ENCODE data around the gene NIPSNAP3A.

DNA sequence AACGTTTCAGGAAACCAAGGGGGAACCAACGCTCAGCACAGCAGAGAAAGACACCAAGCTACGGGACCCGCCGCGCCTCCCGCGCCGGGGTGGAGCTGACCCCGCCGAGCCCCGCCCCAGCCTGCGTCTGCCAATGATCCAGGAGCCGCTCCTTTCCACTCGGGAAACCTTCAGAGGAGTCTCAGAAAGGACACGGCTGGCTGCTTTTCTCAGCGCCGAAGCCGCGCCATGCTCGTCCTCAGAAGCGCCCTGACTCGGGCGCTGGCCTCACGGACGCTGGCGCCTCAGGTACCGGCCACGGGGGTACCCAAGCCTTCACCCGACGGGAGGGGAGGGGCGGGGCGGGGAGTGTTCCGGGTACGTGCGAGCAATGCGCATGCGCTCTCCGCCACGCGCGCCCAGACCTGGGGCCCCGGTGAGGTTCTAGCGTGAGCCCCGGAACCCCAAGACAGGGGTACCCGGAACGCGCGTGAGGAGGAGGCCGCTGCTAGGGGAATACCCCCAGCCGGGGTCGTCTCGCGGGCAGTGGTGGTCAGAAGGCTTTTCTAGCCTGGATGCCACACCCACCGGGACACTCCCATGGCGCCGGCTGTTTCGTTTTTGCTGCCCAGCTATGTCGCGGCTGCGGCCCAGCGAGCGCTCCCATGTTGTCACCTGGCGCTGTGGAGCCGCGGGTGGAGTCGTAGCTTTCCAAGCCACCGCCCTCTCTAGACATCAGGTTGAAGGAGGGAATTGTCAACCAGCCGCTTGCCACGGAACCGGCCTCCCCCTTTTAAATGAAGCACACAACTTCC lies at the start of gene NIPSNAP3A:
- TF ChIP-seq, protein P1, sequence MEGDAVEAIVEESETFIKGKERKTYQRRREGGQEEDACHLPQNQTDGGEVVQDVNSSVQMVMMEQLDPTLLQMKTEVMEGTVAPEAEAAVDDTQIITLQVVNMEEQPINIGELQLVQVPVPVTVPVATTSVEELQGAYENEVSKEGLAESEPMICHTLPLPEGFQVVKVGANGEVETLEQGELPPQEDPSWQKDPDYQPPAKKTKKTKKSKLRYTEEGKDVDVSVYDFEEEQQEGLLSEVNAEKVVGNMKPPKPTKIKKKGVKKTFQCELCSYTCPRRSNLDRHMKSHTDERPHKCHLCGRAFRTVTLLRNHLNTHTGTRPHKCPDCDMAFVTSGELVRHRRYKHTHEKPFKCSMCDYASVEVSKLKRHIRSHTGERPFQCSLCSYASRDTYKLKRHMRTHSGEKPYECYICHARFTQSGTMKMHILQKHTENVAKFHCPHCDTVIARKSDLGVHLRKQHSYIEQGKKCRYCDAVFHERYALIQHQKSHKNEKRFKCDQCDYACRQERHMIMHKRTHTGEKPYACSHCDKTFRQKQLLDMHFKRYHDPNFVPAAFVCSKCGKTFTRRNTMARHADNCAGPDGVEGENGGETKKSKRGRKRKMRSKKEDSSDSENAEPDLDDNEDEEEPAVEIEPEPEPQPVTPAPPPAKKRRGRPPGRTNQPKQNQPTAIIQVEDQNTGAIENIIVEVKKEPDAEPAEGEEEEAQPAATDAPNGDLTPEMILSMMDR (IDR thresholded peaks at IDR 0.05; ENCODE audit: low read depth, low read length): no peak
- TF ChIP-seq, protein P2, sequence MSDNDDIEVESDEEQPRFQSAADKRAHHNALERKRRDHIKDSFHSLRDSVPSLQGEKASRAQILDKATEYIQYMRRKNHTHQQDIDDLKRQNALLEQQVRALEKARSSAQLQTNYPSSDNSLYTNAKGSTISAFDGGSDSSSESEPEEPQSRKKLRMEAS (IDR thresholded peaks at IDR 0.05; ENCODE audit: low read depth, low read length): no peak; the same call in none of the 2 replicates
- peak; percentile 51 for TF ChIP-seq POLR2A (IDR thresholded peaks at IDR 0.05; ENCODE audit: extremely low read depth, insufficient read length)
